ENCODE results near the gene DLG5. TPM values are rescaled to one million over a fixed set of nuclear protein-coding genes. Genes with fewer than 3 reads are reported as not detected.

Gene DLG5
- polyA plus RNA-seq, 3 donors = 0.14 to 0.77 TPM; not detected in 1

DNA sequence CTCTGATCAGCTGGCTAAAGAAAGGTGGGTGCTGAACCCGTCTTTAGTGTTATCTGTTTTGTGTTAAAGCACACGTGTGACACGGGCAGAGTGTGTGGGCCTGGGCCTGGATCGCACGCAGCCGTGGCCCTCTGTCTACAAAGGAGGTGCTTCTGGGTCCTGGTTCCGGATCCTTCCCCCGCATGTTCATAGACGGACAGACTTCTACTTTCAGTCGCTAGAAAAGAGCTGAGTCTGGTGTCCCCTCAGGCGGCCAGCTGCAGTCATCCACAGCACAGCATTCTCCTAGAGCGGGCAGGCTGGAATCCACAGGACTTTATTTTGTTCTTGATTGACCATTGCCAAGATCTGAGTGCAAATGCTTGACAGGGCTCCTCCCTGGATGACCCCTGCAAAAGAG is 134.4 kb downstream of the DLG5 start:
- Histone ChIP-seq H3K4me2 (replicated peaks; ENCODE audit: extremely low read depth, low read length, poor library complexity, severe bottlenecking) (no peak overlapping the region), H3K36me3 (replicated peaks in 1 of 2; ENCODE audit: control insufficient read depth in 1 of 2, insufficient read depth in 2 of 2, low read length in 2 of 2) (no peaks in the 10 kb centered on the region), H3K79me2 (ENCODE audit: insufficient read depth, low read length) (no peaks in the 10 kb centered on the region), H3K4me3 (replicated peaks in 1 of 3; ENCODE audit: low read depth in 2 of 3, low read length in 3 of 3) (no peak overlapping the region), H2AFZ (ENCODE audit: insufficient read depth, low read depth, low read length, poor library complexity, severe bottlenecking) (no peak overlapping the region), H3K9ac (ENCODE audit: insufficient read depth, low read length, poor library complexity, severe bottlenecking) (no peak overlapping the region), H3K27ac (ENCODE audit: low read depth in 1 of 2, low read length in 2 of 2) (no peak overlapping the region), H3K9me3 (replicated peaks in 1 of 2; ENCODE audit: control insufficient read depth in 1 of 2, insufficient read depth in 1 of 2, low read length in 2 of 2) (no peaks in the 10 kb centered on the region), H3K4me1 (ENCODE audit: control insufficient read depth in 1 of 2, insufficient read depth in 2 of 2, low read length in 2 of 2) (no peaks in the 10 kb centered on the region), H3K27me3 (ENCODE audit: control insufficient read depth in 2 of 2, insufficient read depth in 2 of 2, low read length in 2 of 2) (no peaks in the 10 kb centered on the region), H4K20me1 (ENCODE audit: insufficient read depth, low read length) (no peaks in the 10 kb centered on the region)
- no peak overlapping the region for H3K4me3 Mint-ChIP-seq
- peaks cover 0 to 3% (median 0%) of the 10 kb centered on the region in 7 donors for H3K9me3 Mint-ChIP-seq
- peak overlapping the region in 1 of 7 donors; percentile 15 for H3K27ac Mint-ChIP-seq
- DNase-seq = no peak
- H3K27me3 Mint-ChIP-seq (ENCODE audit: low read depth in 3 of 3) = peaks cover 0 to 2% (median 1%) of the 10 kb centered on the region in 3 donors
- 92% methylated on average over 12 of the region's 12 CpGs for WGBS (ENCODE audit: insufficient coverage)
- intact Hi-C loops (cut with micrococcal nuclease) = no loop called here
- TF ChIP-seq, protein P1, sequence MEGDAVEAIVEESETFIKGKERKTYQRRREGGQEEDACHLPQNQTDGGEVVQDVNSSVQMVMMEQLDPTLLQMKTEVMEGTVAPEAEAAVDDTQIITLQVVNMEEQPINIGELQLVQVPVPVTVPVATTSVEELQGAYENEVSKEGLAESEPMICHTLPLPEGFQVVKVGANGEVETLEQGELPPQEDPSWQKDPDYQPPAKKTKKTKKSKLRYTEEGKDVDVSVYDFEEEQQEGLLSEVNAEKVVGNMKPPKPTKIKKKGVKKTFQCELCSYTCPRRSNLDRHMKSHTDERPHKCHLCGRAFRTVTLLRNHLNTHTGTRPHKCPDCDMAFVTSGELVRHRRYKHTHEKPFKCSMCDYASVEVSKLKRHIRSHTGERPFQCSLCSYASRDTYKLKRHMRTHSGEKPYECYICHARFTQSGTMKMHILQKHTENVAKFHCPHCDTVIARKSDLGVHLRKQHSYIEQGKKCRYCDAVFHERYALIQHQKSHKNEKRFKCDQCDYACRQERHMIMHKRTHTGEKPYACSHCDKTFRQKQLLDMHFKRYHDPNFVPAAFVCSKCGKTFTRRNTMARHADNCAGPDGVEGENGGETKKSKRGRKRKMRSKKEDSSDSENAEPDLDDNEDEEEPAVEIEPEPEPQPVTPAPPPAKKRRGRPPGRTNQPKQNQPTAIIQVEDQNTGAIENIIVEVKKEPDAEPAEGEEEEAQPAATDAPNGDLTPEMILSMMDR (IDR thresholded peaks at IDR 0.05) = no peak
- no peaks in the 10 kb centered on the region for H3K4me1 Mint-ChIP-seq
- H3K36me3 Mint-ChIP-seq = no peaks in the 10 kb centered on the region

DNA sequence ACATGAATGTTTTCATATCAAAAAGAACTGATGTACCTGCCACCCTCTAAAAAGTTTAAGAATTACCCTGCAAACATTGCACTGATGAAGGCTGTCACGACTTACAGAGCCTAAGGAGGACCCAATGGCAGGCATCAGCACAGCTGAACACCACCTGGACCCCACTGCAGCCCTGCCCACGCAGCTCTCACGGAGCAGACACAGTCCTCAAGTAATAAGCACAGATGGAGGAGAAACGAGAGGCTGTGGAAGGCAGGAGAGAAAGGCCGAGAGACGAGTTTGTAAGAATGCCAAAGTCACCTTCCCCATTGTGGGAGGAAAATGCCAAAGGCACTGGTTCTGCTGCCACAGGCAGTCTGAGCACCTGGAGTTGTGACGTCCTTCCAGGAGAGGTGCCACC is 135.0 kb downstream of the DLG5 start:
- no peaks in the 10 kb centered on the region for H3K4me1 Mint-ChIP-seq
- peaks cover 0 to 2% (median 1%) of the 10 kb centered on the region in 3 donors for H3K27me3 Mint-ChIP-seq (ENCODE audit: low read depth in 3 of 3)
- intact Hi-C loops (cut with micrococcal nuclease) = no loop called here
- Histone ChIP-seq H3K27ac (ENCODE audit: low read depth in 1 of 2, low read length in 2 of 2) (no peak overlapping the region), H3K4me2 (replicated peaks; ENCODE audit: extremely low read depth, low read length, poor library complexity, severe bottlenecking) (no peak overlapping the region), H3K27me3 (ENCODE audit: control insufficient read depth in 2 of 2, insufficient read depth in 2 of 2, low read length in 2 of 2) (no peaks in the 10 kb centered on the region), H3K9ac (ENCODE audit: insufficient read depth, low read length, poor library complexity, severe bottlenecking) (no peak overlapping the region), H3K36me3 (replicated peaks in 1 of 2; ENCODE audit: control insufficient read depth in 1 of 2, insufficient read depth in 2 of 2, low read length in 2 of 2) (no peaks in the 10 kb centered on the region), H3K9me3 (replicated peaks in 1 of 2; ENCODE audit: control insufficient read depth in 1 of 2, insufficient read depth in 1 of 2, low read length in 2 of 2) (no peaks in the 10 kb centered on the region), H2AFZ (ENCODE audit: insufficient read depth, low read depth, low read length, poor library complexity, severe bottlenecking) (no peak overlapping the region), H3K79me2 (ENCODE audit: insufficient read depth, low read length) (no peaks in the 10 kb centered on the region), H3K4me1 (ENCODE audit: control insufficient read depth in 1 of 2, insufficient read depth in 2 of 2, low read length in 2 of 2) (no peaks in the 10 kb centered on the region), H3K4me3 (replicated peaks in 1 of 3; ENCODE audit: low read depth in 2 of 3, low read length in 3 of 3) (no peak overlapping the region), H4K20me1 (ENCODE audit: insufficient read depth, low read length) (no peaks in the 10 kb centered on the region)
- H3K27ac Mint-ChIP-seq = no peak overlapping the region
- 91% methylated on average over 5 of the region's 7 CpGs for WGBS (ENCODE audit: insufficient coverage)
- TF ChIP-seq, protein P1 (IDR thresholded peaks at IDR 0.05) = no peak
- peaks cover 0 to 5% (median 0%) of the 10 kb centered on the region in 7 donors for H3K9me3 Mint-ChIP-seq
- H3K36me3 Mint-ChIP-seq = no peaks in the 10 kb centered on the region
- no peak overlapping the region for H3K4me3 Mint-ChIP-seq
- DNase-seq = no peak

Measured in CD14-positive monocyte (primary cell).